Measurements from ENCODE around the gene PRKN.

The PRKN gene

DNA sequence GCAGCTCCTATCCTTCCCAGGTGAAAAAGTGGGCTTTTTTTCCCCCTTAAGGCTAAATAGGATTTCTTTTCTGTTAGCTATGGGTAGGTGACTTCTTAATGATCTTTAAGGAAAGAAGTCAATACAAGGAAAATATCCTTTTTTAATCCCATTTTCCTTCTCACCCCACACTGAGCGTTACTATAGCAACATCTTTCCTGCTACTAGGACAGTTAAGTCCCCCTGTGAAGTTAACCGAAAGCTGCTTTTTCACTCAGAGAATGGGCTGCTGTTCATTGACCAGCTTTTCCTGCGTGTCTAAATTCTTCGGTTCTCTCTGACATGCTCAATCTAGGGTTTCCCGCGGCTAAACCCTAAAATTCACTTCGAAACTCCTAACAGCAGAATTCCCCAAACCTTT, 1280.6 kb downstream of the PRKN start:
- TF ChIP-seq, protein P1, sequence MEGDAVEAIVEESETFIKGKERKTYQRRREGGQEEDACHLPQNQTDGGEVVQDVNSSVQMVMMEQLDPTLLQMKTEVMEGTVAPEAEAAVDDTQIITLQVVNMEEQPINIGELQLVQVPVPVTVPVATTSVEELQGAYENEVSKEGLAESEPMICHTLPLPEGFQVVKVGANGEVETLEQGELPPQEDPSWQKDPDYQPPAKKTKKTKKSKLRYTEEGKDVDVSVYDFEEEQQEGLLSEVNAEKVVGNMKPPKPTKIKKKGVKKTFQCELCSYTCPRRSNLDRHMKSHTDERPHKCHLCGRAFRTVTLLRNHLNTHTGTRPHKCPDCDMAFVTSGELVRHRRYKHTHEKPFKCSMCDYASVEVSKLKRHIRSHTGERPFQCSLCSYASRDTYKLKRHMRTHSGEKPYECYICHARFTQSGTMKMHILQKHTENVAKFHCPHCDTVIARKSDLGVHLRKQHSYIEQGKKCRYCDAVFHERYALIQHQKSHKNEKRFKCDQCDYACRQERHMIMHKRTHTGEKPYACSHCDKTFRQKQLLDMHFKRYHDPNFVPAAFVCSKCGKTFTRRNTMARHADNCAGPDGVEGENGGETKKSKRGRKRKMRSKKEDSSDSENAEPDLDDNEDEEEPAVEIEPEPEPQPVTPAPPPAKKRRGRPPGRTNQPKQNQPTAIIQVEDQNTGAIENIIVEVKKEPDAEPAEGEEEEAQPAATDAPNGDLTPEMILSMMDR (IDR thresholded peaks at IDR 0.05; ENCODE audit: low read depth, low read length): no peak
- DNase-seq (ENCODE audit: extremely low read depth, low read depth): no peak

DNA sequence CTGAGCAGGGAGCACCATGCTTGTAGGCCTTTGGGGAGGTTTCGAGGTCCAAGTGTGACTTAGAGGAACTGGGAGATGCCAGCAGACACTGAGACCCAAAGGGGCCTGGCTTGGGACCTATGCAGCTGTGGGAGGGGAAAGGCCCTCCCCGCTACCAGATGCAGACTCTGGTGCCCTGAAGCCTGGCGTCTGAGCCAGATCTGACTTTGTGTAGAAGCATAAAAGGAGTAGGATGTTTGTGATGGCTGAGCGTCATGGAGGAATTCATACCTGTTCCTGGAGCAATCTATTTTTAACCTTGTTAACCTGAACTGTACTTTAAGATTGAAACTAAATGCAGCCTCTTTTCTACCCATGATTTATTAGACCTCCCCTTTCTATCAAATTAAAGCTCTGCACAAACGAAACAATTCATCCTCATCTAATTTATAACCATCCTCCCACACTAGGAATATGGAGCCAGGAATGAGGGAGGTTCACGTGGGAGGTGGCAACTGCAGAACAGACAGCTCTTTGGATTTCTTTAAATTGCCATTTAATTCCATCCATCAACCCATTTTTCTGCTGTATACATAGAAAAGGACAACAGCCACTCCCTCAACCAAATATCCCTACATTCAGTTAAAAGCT, 1281.2 kb downstream of the PRKN start:
- TF ChIP-seq, protein P1 (IDR thresholded peaks at IDR 0.05; ENCODE audit: low read depth, low read length): no peak
- no peak for DNase-seq (ENCODE audit: extremely low read depth, low read depth)

DNA sequence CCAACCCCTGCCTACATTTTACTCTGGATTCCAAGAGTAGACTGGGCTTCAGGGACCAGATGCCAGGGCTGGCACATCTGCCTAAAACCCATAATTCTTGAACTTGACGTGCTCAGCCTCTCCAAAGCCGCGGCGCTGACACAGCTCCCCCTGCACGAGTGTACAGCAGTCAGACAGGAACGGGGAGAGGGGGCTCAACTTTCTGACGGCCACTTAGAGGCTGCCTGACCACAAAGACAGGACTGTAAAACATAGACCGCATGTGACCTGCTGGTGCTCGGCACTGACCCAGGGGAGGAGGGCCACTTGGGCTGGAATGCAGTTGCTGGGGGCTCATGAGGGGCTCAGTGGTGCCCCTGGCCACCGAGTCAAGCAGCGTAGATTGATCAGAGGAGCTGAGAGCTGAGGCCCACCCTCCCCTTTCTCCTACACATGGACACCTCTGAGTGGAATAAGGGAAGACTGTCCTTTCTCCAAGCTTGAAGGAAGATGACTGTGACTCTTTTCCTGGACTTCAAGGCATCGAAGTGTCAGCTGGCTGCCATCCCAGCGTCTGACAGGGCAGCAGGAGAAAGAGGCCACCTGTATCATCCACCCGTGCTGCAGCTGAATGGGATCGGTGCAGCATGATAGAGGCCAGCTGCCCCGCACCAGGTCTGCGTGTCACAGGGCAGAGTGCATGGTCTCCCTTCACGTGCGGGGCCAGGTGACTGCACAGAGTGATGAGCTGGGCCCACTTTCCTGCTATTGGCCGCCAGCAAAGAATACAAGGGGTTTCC, 1282.4 kb downstream of the PRKN start:
- DNase-seq (ENCODE audit: extremely low read depth, low read depth): no peak
- TF ChIP-seq, protein P1 (IDR thresholded peaks at IDR 0.05; ENCODE audit: low read depth, low read length): no peak

DNA sequence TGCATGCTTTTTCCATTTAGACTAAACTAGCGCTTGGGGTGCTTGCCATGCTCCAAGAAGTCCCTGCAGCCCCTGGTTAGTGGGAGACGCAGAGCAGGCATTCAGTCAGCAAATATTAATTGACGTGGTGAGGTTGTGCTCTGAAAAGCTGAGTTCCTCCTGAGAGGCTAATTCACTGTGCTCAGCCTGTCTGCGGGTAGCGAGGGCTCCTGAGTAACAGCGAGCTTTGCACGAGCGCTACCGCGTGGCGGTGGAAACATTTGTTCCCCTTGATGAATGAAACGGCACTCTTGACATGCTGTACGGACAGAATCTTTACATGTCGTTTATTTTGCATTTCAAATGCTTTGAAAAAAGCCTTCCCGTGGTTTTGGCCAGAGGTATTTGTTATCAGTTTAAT, 1283.1 kb downstream of the PRKN start:
- TF ChIP-seq, protein P1 (IDR thresholded peaks at IDR 0.05; ENCODE audit: low read depth, low read length): no peak
- DNase-seq (ENCODE audit: extremely low read depth, low read depth): no peak

DNA sequence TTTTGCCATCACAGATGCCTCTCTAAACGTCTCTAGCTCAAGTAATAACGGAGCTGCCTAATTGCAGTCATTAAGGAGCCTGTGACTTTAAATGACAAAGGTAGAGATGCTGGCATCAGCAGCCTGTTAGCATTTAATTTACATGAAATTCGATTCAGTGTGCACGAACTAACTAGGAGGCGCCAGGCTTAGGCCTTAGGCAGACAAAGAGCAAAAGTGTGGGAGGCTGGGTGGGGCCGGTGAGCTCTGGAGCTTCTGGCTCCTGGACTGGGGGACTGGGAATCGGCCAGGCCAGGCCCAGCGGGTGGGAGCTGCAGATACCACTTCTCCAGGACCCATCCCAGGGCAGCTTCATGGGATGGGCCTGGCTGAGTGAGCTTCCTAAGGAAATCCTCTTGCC, 1283.7 kb downstream of the PRKN start:
- TF ChIP-seq, protein P1 (IDR thresholded peaks at IDR 0.05; ENCODE audit: low read depth, low read length): no peak
- no peak for DNase-seq (ENCODE audit: extremely low read depth, low read depth)

DNA sequence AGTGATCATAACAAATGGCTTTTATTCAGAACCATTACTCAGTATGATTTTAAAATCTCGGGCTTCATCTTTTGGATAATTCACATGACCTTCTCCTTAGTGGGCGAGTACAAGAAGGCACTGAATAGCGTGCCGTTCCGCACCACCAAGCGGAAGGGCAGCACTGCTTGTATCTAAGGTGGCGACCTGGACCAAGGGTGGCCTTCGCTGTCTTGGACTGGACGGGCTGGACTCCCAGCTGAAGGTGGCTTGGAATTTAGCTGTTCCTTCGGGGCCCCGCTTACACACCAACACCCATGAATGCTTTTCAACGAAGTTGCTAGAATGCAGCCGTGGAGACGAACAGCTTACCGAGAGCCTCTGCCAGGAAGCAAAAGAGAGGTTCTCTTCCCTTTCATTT, 1285.1 kb downstream of the PRKN start:
- no peak for DNase-seq (ENCODE audit: extremely low read depth, low read depth)
- TF ChIP-seq, protein P1 (IDR thresholded peaks at IDR 0.05; ENCODE audit: low read depth, low read length): no peak

DNA sequence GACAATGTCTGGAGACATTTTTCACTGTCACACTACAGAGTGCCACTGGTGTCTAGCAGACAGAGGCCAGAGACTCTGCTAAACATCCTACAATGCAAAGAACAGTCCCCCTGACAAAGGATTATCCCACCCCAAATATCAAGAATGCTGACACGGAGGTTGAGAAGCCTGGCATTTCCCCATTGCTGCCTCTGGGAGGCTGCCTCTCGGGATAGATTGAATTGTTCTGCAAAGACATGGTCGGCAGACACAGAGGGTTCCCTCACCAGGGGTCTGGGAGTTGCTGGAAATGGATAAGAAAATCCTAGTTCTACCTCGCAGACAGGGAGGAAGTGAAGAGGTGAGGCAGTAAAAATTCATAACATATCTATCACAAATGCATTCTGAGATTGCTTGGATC, 1287.3 kb downstream of the PRKN start:
- no peak for DNase-seq (ENCODE audit: extremely low read depth, low read depth)
- TF ChIP-seq, protein P1 (IDR thresholded peaks at IDR 0.05; ENCODE audit: low read depth, low read length): no peak

All from AG09319 (cell line).